GM19438 (cell line): Measurements from ENCODE around the gene SCNM1.

Source experiments
- ATAC-seq: cut with Tn5 transposase; IDR thresholded peaks from one replicate; pipeline ENCODE4 v1.9.1; 2021; ENCODE audit warnings: low read depth; ENCODE audit not compliant: unreplicated experiment

The SCNM1 gene, protein sequence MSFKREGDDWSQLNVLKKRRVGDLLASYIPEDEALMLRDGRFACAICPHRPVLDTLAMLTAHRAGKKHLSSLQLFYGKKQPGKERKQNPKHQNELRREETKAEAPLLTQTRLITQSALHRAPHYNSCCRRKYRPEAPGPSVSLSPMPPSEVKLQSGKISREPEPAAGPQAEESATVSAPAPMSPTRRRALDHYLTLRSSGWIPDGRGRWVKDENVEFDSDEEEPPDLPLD

DNA sequence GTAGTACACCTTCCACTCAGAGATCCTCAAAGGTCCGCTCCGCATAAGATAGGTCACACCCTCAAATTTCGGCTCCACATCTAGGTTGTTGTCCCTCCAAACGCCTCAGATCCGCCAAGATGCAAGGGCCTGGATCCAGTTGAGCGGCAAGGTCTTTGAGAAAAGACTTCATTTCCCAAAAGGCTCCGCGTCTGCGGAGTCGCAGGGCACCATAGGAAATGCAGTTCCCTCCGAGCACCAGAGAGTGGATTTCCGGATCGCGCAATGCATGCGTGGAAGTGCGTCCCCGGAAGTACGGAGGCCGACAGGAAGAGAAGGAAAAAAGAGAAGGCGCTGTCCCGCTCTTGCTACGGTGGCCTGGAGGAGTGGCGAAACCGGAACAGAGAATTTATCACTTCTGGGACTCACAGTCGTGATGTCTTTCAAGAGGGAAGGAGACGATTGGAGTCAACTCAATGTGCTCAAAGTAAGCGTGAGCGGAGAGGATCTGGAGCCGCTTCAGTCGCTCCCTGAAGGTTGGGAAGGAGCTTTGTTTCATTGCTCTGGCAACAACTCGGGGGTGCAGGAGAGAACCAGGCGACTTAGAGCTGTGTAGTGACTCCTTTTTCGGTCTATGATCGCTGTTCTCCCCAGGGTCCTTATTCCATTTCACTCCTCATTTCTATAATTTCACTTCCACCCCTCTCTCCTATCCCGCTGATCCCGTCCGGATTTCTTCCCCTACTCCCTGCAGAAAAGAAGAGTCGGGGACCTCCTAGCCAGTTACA lies at the start of gene SCNM1, which contains the start of gene LYSMD1:
Gene SCNM1 (plus strand): TSS at position 407 of the 767 bp plus-strand sequence. CDS start 9 bp downstream, at position 416.
Gene LYSMD1 (minus strand): TSS at position 165 of the 767 bp plus-strand sequence. CDS start 644 bp downstream, outside the sequence.
- peak; percentile 91 for ATAC-seq

- ATAC-seq, result no peak
These were observed 41.1 kb upstream of the SCNM1 start for GRCh38 chr1:151124763-151125403.

- no peak for ATAC-seq
These were observed 37.1 kb upstream of the SCNM1 start for GRCh38 chr1:151128800-151129199.

DNA sequence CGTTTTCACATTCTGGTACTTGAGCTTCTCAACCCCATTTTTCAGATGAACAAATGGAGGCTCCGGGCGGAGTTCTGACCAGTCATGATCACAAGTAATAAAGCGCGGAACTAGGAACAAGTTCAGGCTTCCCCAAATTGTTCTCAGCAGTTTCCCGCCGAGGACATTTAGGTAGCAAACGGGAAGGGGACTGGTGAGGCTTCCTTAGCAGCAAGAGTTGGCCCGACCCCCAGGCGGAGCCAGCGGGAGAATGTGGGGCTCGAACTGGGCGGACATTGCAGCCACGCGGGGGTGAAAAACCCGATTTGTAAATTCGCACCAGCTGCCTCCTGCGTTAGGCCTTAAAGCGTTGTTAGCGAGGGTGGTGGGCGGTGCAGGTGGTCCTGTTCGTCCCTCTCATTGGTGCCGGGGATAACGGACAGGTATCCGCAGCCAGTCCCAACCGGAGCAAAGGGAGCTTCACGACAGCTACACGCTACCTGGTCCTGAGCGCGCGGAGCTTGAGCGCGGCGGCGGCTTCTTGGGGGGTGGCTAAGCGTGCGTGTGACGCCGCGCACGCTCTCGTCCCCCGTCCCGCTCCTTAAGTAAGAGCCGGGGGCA lies 34.9 kb upstream of the SCNM1 start:
- peak; percentile 89 for ATAC-seq

GRCh38 chr1:151131701-151132334 lies 34.1 kb upstream of the SCNM1 start:
- ATAC-seq, result no peak

DNA sequence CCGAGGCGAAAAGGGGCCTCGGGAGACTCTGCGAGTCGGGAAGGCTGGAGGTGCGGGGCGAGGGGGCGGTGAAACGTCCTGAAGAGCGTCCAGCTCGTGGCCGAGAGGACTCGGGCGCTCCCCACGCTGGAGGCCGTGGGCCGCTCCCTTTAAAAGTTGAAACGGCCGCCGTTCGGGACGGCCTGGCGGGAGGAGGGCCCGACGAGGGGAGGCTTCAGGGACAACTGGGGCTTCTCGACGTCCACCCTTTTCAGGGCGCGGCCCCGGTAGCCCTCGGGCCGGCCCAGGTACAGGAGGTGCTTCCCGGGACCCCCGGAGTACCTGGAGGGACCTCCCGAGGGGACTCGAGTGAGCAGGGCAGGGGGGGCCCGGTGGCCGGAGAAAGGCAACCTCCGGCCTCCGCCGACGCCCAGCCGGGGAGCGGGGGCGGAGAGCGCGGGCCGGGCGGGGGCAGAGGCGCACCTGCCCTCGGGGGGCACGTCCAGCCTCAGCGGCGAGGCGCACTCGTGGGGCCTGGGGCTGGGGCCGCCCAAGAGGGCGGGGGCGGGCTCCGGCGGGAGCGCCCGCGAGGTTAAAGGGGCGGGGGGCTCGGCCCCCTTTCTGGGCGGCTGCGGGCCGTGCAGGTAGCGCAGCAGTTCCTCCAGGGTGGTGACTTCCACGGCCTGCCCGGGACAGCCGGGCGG lies 33.5 kb upstream of the SCNM1 start:
- ATAC-seq, result no peak

DNA sequence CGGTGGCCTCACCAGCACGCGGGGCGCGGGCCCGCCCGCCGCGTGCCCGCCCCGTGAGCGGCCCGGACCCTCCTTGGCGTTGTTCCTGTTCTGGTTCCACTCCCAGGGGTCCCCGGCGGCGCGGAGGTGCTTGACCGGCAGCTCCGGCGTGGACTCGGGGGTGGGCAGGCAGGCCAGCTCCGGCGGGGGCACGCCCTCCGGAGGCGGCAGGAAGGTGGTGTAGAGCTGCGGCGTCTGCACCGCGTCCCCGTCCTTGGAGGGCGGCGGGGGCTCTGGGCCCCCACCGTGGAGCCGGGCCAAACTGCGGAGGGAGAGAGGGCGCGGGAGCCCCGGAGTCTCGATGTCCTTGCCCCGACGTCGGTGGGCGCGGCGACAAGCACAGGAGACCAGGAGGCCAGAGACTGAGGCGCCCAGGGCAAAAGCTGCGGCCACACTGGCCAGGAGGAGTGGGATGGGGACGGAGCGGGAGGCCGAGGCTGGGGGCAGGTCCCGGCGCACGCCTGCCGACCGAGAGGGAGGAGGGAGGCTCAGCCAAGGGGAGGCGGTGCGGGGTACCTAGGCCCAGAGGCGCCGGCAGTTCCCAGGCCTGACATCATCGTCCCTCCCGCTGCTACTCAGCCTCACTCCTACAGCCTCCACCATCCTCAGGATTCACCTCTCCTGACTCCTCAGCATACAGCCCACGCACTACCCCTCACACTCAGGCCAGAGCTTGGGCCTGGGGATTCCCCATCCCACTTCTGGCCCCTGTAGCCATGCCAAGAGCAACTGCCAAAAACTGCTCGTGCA lies 32.7 kb upstream of the SCNM1 start:
- no peak for ATAC-seq

DNA sequence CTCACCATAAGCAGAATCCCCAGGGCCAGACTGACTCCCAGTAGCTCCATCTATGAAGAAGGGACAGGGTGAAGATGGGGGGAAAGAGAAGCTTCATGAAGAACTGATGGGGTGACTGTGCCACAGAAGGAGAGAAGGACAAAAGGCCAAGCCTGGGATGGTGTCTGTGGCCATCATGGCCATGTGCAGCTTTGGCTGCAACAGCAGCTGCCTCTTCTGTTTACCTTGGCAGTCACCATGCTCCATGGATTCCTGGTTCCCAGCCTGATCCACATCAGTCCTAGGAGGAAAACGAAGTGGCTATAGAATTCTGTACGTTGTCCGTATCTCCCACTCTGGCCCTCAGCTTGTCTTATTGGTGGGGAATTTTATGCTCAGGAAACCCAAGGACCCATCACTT lies 31.5 kb upstream of the SCNM1 start:
- ATAC-seq, result no peak

DNA sequence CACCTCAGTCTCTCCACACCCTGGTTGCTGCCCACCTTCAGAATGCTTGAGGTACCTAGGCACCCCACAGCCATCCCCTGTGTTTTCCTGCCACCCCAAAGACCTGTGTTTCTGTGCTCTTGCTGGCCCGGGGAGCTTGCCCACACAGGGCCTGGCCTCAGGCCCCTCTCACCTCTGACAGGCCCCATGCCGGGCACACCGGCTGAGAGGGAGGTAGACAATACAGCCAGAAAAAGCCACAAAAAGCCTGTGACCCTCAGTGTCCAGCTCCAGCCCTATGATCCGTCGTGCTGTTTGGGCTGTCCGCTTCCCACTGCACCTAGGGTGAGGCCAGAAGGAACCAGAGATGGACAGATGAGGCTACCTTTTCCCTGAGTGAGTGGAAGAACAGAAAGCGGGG lies 31.0 kb upstream of the SCNM1 start:
- ATAC-seq, result no peak

DNA sequence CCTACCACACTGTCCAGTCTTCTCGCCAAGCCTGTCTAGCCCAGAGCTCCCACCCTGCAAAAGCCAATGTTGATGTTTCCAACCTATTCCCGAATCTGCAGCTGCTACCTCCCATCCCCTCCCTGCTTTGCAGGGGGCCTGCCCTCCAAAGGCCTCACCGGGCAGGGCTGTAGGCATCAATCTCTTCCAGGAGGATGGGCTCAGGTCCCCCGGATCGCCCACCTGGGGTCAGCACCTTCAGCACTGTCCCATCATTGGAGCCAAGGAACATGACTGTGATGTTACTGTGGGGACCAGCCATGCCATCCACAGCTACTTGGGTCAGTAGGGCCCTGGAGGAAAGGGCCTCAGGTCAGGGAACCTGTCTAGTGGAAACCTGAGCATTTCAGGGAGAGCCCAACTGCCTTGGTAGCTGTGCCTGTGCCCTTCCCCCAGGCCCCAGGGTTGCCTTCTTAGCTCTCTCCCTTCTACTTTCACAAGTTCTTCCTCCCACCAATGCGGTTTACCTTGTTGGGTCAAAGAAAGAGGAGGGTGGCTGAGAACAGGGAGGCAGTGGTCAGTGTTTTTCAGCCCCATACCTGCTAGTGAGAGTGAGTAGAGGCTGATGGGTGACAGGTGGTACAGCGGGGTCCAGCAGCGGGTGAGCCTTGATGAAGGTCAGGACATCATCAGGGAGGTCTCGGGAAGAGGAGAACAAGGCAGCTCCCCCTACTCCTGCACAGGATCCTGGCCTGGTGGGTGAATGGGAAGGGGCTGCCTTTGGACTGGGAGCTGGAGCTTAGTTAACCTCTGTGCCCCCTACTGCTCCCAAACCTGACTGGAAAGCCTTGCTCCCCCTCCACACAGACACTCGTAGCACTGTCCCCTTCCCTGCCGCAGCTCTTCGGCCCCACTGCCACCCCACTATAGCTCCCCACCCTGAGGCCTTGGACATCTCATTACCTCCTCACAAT lies 30.2 kb upstream of the SCNM1 start:
- no peak for ATAC-seq

GRCh38 chr1:151137789-151138188 lies 28.2 kb upstream of the SCNM1 start:
- no peak for ATAC-seq

DNA sequence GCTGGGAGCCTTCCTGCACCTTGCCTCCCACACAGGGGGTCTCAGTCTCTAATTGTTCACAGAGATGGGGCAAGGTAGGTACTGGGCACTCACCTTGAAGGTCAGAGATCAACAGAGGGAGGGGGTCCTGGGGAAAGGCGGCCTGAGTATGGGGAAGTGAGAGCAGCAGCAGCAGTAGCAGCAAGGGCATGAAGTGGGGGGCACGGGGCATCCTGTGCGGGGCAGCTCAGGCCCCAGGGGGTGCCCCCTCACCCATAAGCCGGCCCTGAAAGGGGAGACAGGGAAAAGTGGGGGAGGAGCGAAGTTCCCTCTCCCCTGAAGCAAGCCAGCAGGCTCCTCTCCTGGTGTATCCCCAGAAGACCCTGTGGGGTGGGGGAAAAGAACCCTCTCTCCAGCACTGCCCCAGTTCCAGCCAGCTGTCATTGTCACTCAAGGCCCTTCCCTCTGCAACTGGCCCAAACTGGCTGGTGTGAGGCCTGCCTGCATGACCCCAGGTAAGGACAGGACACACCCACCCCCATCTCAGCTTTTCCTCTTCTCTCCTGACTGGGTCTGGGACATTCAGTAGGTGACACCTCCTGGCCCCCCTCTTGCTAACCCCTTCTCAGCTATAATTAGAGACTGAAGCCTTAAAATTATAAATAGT lies 23.4 kb upstream of the SCNM1 start:
- no peak for ATAC-seq

DNA sequence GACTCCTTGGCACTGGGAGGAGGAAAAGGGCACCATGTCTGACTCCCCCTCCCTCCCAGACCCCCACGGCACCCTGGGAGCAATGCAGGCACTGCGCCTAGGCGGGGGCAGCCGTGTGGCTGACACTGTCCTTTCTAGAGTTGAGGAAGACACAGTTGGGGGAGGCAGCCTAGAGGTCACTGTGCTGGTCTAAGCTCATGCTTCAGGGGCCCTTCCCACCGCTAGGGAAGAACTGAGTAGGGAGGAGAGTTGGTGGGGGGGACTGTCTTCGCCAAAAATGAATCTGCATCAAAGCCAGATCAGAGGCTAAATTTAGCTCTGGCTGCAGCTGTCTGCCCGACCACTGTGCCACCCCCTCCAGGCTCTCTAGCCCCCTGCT lies 22.9 kb upstream of the SCNM1 start:
- ATAC-seq, result no peak

DNA sequence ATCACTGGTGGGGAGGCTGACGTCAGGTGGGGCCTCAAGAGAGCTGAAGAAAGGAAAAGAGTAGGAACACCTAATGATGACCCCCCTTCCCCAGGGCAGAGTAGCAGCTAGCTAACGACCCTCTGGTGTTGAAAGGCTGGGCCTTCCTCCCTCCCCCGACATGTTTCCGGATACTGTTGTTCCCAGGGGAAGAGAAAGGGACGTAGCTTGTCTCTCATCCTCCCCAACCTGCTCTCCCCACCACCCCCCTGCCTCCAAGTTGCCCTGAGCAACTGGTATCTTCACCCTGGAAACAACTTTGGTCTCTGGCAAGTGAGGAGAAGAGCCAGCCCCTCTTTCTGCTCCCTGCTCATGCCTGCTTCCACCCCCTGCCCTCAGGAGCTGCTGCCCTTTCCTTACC lies 22.0 kb upstream of the SCNM1 start:
- no peak for ATAC-seq

DNA sequence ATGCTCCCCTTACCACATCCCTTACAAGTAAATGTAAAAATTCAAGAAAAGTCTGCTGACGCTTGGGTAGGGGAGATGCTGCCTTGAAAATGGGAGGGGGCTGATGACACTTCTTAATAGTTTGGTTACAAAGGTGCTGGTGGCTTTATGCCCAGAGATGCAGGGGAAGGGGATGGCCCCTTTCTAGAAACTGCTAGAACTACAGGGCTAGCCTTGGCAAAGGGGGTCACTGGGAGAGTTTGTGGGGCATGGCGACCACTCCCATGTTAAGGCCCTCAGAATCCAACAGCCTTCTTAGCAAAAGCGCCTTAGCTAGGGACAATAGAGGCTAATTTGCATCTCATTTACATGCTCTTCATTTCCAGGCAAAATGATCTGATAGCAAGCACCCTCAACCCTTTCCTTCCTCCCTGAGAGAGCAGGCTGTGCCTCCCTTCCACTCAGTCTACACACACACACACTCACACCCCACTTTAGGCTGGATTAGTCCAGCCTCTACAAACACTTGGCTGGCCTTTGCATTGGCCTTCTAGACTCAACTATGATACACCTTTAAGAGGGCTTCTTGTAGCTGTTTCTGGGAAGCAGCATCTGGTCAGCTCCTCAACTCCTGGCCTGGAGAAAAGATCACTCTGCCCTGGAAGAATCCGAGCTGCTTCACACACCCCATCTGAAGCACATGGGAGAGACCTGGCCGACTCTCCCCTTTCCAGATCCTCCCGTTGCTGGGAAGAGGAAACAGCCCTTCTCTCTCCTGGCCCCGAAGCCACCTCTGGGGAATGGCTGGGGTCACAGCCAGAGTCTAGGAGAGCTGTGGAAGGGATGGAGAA lies 21.3 kb upstream of the SCNM1 start:
- ATAC-seq, result no peak

- ATAC-seq, result no peak
These were observed 20.5 kb upstream of the SCNM1 start for GRCh38 chr1:151145304-151146071.
